GM15510 (cell line): ENCODE measurements around the gene KRTAP4-11.
"Not testable (repeated sequence)": the region's sequence is repeated elsewhere in the genome, so short reads cannot be mapped to it uniquely, and the experiment has no call there.

ENCODE experiments used
- POLR2A ChIP-seq: IDR thresholded peaks from 3 replicates; pipeline ENCODE4 v1.6.1; 2011; ENCODE audit warnings: borderline replicate concordance; ENCODE audit not compliant: insufficient read length; ENCODE audit errors: extremely low read depth

Gene KRTAP4-11

DNA sequence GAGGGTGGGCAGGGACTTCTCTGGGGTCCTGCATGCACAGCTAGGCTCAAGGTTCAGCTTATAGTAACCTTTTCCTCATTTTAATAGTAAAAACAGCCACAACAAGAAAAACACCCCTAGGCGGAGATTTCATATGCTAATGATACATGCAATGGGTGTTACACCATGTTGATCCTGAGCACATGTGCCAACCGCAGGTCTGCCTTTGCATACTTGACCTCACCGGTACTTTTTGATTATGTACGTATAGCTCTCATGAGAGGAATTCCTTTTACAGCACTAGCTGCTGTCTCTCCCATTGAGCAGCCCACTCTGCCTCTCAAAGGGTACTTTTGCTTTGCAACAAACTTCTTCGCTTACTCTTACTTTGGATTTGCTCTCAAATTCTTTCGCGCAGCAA, 22.1 kb downstream of the KRTAP4-11 start:
- no peak for TF ChIP-seq POLR2A

- not testable (repeated sequence) for TF ChIP-seq POLR2A
Measured at GRCh38 chr17:41084100-41084856, 33.9 kb downstream of the KRTAP4-11 start, which contains the start of gene KRTAP4-7. KRTAP4-7 (plus strand) TSS chr17:41084150; CDS start chr17:41084207, 57 bp downstream.

DNA sequence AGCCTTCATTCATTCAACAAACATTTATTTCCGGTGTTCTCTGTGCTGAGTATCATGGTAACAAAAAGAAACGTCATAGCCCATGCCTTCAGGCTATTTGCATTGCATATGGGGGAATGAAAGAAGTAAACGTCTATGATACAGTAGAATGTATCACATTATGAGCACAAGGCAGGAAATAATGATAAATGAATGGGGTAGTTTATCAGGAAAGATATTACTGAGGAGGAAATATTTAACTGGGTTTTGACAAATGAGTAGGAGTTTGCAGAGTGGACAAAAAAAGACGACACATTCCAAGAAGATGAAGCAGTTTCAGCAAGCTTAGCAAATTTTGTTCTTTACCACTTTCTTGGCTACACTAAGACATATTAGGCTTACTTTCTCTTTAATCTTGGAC, 35.5 kb downstream of the KRTAP4-11 start:
- no peak for TF ChIP-seq POLR2A

- no peak for TF ChIP-seq POLR2A
Measured at GRCh38 chr17:41076788-41077187, 41.4 kb downstream of the KRTAP4-11 start.

GRCh38 chr17:41073676-41074075, 44.5 kb downstream of the KRTAP4-11 start:
- TF ChIP-seq POLR2A: no peak

- TF ChIP-seq POLR2A: no peak
Measured at GRCh38 chr17:41071606-41072360, 46.4 kb downstream of the KRTAP4-11 start.

GRCh38 chr17:41069031-41069430, 49.1 kb downstream of the KRTAP4-11 start:
- TF ChIP-seq POLR2A: no peak

DNA sequence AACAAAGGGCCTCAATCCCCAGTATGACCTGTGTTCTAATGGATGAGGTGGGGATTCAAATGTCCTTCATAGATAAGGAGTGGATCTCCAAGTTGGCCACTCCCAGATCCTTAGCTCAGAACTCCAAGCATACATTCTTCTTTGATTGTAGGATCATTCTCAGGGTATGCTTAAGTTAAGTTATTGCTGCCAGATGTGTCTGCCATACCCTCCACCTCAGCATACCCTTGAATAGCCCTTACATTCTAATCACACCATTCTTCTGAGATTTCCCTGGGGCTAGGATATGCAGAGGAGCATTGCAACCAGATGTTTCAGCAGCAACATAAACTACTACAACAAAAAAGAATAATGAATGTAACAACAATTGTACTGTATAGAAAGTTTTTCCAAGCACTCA, 50.9 kb downstream of the KRTAP4-11 start:
- TF ChIP-seq POLR2A: no peak
